Endothelial cell of umbilical vein (primary cell): ENCODE data around the gene DLGAP4. TPM values are rescaled to one million over a fixed set of nuclear protein-coding genes. Genes with fewer than 3 reads are reported as not detected.
A peak's percentile ranks its signal among the peaks of the same experiment; 100 is the strongest.

Source experiments
- BruUV-seq: library from RNA; stranded (reverse); fragments of 400-500 nt; replicated peaks from 2 replicates; lab custom pipeline; 2021; lab: Mats Ljungman, UMichigan
- CTCF ChIA-PET: fragments of 300-600, 350-600 bp; sonication (Branson Sonifier 250); formaldehyde crosslinking; loops from one replicate; lab custom pipeline; 2021; ENCODE audit warnings: antibody characterized with exemption, inconsistent platforms; lab: Charles Lee
- POLR2A ChIA-PET: fragments of 300-600, 350-600 bp; sonication (Branson Sonifier 250); formaldehyde crosslinking; loops from one replicate; lab custom pipeline; 2021; ENCODE audit warnings: antibody characterized with exemption, inconsistent platforms; lab: Charles Lee
- DNase-seq: peaks from one replicate; pipeline ENCODE4 v3.0.0-alpha.2; 2011; ENCODE audit warnings: low read depth, low spot score
- FAIRE-seq: peaks from 2 replicates; lab custom pipeline; 2011; peaks lifted over from hg19 to GRCh38; lab: Jason Lieb, UNC
- H2AFZ ChIP-seq: 2 replicates; pipeline ENCODE4 v1.6.0; 2012; ENCODE audit warnings: low read depth, low read length, control low read depth, inconsistent platforms
- H3K27ac ChIP-seq: 2 replicates; pipeline ENCODE4 v1.5.1; 2011; ENCODE audit warnings: low read depth, mild to moderate bottlenecking, control low read depth, low read length, moderate library complexity; ENCODE audit not compliant: insufficient read depth
- H3K27me3 ChIP-seq, 2 experiments: 2 replicates each; pipeline versions ENCODE4 v1.6.0 to v1.6.1; 2011; ENCODE audit warnings: low read length in 2 of 2, mixed read lengths in 1 of 2; ENCODE audit not compliant: control insufficient read depth in 2 of 2, insufficient read depth in 2 of 2
- H3K36me3 ChIP-seq, 2 experiments: 2 replicates in 1 of 2; 3 replicates in 1 of 2; pipeline ENCODE4 v1.5.1; 2011; ENCODE audit warnings: low read length in 2 of 2, mild to moderate bottlenecking in 1 of 2, moderate library complexity in 1 of 2; ENCODE audit not compliant: control insufficient read depth in 2 of 2, insufficient read depth in 2 of 2; ENCODE audit errors: extremely low read depth in 1 of 2
- H3K4me1 ChIP-seq: 3 replicates; pipeline ENCODE4 v1.5.1; 2011; ENCODE audit warnings: mild to moderate bottlenecking, low read length; ENCODE audit not compliant: control insufficient read depth, insufficient read depth; ENCODE audit errors: extremely low read depth
- H3K4me2 ChIP-seq: 2 replicates; pipeline ENCODE4 v1.6.1; 2011; ENCODE audit warnings: low read length, control low read depth, mixed read lengths; ENCODE audit not compliant: insufficient read depth
- H3K4me3 ChIP-seq, 3 experiments: fragments of 200-600 bp in 1 of 3; sonication (generic), shearing (Covaris generic) in 1 of 3; replicated peaks in 1 of 3; 2 replicates each; pipeline ENCODE4 v1.5.1; 2011 to 2016; ENCODE audit warnings: control low read depth in 3 of 3, low read length in 3 of 3, mild to moderate bottlenecking in 2 of 3, inconsistent platforms in 1 of 3, low read depth in 1 of 3, moderate library complexity in 1 of 3; ENCODE audit not compliant: insufficient read depth in 1 of 3
- H3K79me2 ChIP-seq: 2 replicates; pipeline ENCODE4 v1.6.0; 2012; ENCODE audit warnings: low read length, inconsistent platforms; ENCODE audit not compliant: control insufficient read depth, insufficient read depth
- H3K9ac ChIP-seq: replicated peaks from 2 replicates; pipeline ENCODE3; 2011; ENCODE audit warnings: low read length, control low read depth; ENCODE audit not compliant: insufficient read depth; ENCODE audit errors: extremely low read depth
- H3K9me1 ChIP-seq: replicated peaks from 3 replicates; pipeline ENCODE4 v1.6.0; 2011; ENCODE audit warnings: mild to moderate bottlenecking, low read length; ENCODE audit not compliant: control insufficient read depth, insufficient read depth; ENCODE audit errors: extremely low read depth
- H3K9me3 ChIP-seq: replicated peaks from 2 replicates; pipeline ENCODE4 v1.5.1; 2012; ENCODE audit warnings: low read length, inconsistent platforms; ENCODE audit not compliant: control insufficient read depth, insufficient read depth
- H4K20me1 ChIP-seq: replicated peaks from 2 replicates; pipeline ENCODE3; 2011; ENCODE audit warnings: mild to moderate bottlenecking, low read length; ENCODE audit not compliant: control insufficient read depth, insufficient read depth; ENCODE audit errors: extremely low read depth
- CTCF ChIP-seq, 2 donors: IDR thresholded peaks; 1 replicate in 1 of 2; 2 replicates in 1 of 2; pipeline ENCODE4 v1.5.1; 2011; ENCODE audit warnings: low read length in 2 of 2, mild to moderate bottlenecking in 2 of 2, moderate library complexity in 2 of 2, control low read depth in 1 of 2, inconsistent platforms in 1 of 2, low read depth in 1 of 2; ENCODE audit not compliant: insufficient read depth in 1 of 2; ENCODE audit errors: extremely low read depth in 1 of 2
- EZH2 ChIP-seq: IDR thresholded peaks from 2 replicates; pipeline ENCODE4 v1.6.1; 2012; ENCODE audit warnings: borderline replicate concordance, low read depth, mild to moderate bottlenecking, moderate library complexity, low read length, inconsistent platforms; ENCODE audit not compliant: severe bottlenecking
- FOS ChIP-seq: IDR thresholded peaks from 2 replicates; pipeline ENCODE4 v1.6.1; 2011; ENCODE audit warnings: mild to moderate bottlenecking, low read length, moderate library complexity, borderline replicate concordance; ENCODE audit not compliant: insufficient read depth
- GATA2 ChIP-seq: IDR thresholded peaks from 2 replicates; pipeline ENCODE4 v1.7.0; 2011; ENCODE audit warnings: low read depth, mild to moderate bottlenecking, moderate library complexity, mixed read lengths, low read length; ENCODE audit not compliant: insufficient read length, insufficient read depth
- JUN ChIP-seq: IDR thresholded peaks from 2 replicates; pipeline ENCODE4 v1.6.1; 2011; ENCODE audit warnings: borderline replicate concordance, low read depth; ENCODE audit not compliant: insufficient read length, insufficient read depth
- MAX ChIP-seq: IDR thresholded peaks from 2 replicates; pipeline ENCODE4 v1.6.1; 2011; ENCODE audit not compliant: insufficient read depth, insufficient read length
- POLR2A ChIP-seq: IDR thresholded peaks from 2 replicates; pipeline ENCODE4 v1.6.1; 2012; ENCODE audit warnings: low read depth, mild to moderate bottlenecking, control low read depth, low read length
- POLR2AphosphoS5 ChIP-seq: IDR thresholded peaks from 2 replicates; pipeline ENCODE4 v1.6.1; 2012; ENCODE audit warnings: low read depth, mild to moderate bottlenecking, control low read depth, low read length, moderate library complexity; ENCODE audit not compliant: insufficient read depth
- dilution Hi-C: fragments of 300-500 bp; cut with MboI; formaldehyde crosslinking; loops from one replicate; pipeline ENCODE4 v1.15.0; 2019; ENCODE audit warnings: low sequenced_read_pairs; ENCODE audit not compliant: extremely low pct_ligation_motif_present
- intact Hi-C: fragments of 100-400 bp; cut with micrococcal nuclease; formaldehyde crosslinking; loops from one replicate; pipeline ENCODE4 v1.10.0; 2022
- polyA plus RNA-seq, 4 experiments: library from polyadenylated mRNA; depleted of rRNA in 3 of 4; stranded (reverse) in 3 of 4; unstranded in 1 of 4; fragments of >200 nt; gene quantifications; 2 replicates each; pipeline versions ENCODE4 v1.2.1 to v1.2.3, GENCODE V29; 2011 to 2012; ENCODE audit warnings: missing spikeins in 1 of 4
- total RNA-seq: library from RNA; stranded (reverse); gene quantifications from 2 replicates; pipeline ENCODE4 v1.2.3, GENCODE V29; 2021

The DLGAP4 gene
- total and polyA plus RNA-seq, 2 donors (not counting 3 experiments of a cell fraction or from before 2014, with no cell fraction given) = 57.5 to 125 TPM

- Histone ChIP-seq H3K79me2 (no peaks in the 10 kb centered on the region), H4K20me1 (no peaks in the 10 kb centered on the region)
- no peak for FAIRE-seq
Measured at GRCh38 chr20:36544134-36545018, 238.2 kb downstream of the DLGAP4 start.

More at GRCh38 chr20:36544134-36545018, 238.2 kb downstream of the DLGAP4 start:
- Histone ChIP-seq H3K4me1 (peaks cover 8% of the 10 kb centered on the region), H3K27me3 (no peaks in the 10 kb centered on the region), H3K36me3 (peaks cover 0 to 3% of the 10 kb centered on the region in 2 experiments), H2AFZ (no peak overlapping the region), H3K27ac (no peak overlapping the region), H3K4me3 (no peak overlapping the region), H3K9ac (no peak overlapping the region), H3K9me3 (no peaks in the 10 kb centered on the region), H3K9me1 (no peaks in the 10 kb centered on the region), H3K4me2 (no peak overlapping the region)
- DNase-seq = peak; percentile 11
- BruUV-seq = no TSS peak
- TF ChIP-seq JUN = no peak
- TF ChIP-seq MAX = no peak
- no peak for TF ChIP-seq POLR2A
- no peak for TF ChIP-seq EZH2
- TF ChIP-seq CTCF (IDR thresholded peaks at IDR 0.05; ENCODE audit: extremely low read depth in 1 of 2, insufficient read depth in 1 of 2, low read depth in 1 of 2, low read length in 2 of 2) = no peak
- no peak for TF ChIP-seq GATA2
- TF ChIP-seq POLR2AphosphoS5 = no peak
- no peak for TF ChIP-seq FOS
- dilution Hi-C loops = no loop called here
- ChIA-PET POLR2A (no interaction called here), CTCF (interaction anchor here (0.9 to 1.4 kb wide), 8 partner anchors 8 to 342 kb away, joined by 3 to 5 read pairs (median 3); partner anchors contain the start of gene RAB5IF)
- intact Hi-C loops = loop anchor here (5.0 kb wide), 1 partner anchor 82 kb away; no protein-coding TSS in a partner anchor
